GM19452 (cell line): ENCODE data around the gene POLR2F.
"Not testable (repeated sequence)": the region's sequence is repeated elsewhere in the genome, so short reads cannot be mapped to it uniquely, and the experiment has no call there.

Source experiments
- ATAC-seq: cut with Tn5 transposase; IDR thresholded peaks from one replicate; pipeline ENCODE4 v1.9.1; 2021; ENCODE audit not compliant: unreplicated experiment

The POLR2F gene

DNA sequence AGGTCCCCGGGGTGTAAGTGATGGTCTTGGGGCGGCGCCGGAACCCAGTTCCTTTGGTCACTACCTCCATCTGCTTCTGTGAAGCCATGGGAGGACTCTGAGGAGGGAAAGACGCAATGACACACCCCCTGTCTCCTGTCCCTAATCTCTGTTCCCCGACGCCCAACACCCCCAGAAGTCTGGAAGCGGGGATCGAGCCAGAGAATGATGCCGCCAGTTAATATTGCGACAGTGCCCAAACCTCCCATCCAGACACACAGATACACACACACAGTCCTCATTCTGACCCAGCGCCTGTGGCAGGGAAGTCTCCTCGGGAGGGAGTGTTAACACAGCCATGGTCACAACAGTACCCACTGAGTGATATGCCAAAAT lies 450 bp upstream of the POLR2F start:
- ATAC-seq, result no peak

GRCh38 chr22:37954686-37955085 lies 1.2 kb downstream of the POLR2F start:
- ATAC-seq, result no peak

DNA sequence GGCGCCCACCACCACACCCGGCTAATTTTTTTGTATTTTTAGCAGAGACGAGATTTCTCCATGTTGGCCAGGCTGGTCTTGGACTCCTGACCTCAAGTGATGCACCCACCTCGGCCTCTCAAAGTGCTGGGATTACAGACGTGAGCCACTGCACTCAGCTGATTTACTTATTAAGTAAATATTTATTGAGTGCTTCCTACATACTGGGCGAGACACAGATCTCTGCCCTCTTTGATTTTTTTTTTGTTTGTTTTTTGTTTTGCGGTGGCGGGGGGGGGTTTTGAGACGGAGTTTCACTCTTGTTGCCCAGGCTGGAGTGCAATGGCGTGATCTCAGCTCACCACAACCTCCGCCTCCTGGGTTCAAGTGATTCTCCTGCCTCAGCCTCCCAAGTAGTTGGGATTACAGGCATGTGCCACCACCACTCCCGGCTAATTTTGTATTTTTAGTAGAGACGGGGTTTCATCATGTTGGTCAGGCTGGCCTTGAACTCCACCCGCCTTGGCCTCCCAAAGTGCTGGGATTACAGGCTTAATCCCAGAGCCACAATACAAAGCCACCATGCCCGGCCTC lies 2.4 kb downstream of the POLR2F start:
- not testable (repeated sequence) for ATAC-seq

- ATAC-seq, result no peak
Observed at GRCh38 chr22:37957232-37957631, 3.7 kb downstream of the POLR2F start.

- no peak for ATAC-seq
Observed at GRCh38 chr22:37959231-37959825, 5.8 kb downstream of the POLR2F start.

DNA sequence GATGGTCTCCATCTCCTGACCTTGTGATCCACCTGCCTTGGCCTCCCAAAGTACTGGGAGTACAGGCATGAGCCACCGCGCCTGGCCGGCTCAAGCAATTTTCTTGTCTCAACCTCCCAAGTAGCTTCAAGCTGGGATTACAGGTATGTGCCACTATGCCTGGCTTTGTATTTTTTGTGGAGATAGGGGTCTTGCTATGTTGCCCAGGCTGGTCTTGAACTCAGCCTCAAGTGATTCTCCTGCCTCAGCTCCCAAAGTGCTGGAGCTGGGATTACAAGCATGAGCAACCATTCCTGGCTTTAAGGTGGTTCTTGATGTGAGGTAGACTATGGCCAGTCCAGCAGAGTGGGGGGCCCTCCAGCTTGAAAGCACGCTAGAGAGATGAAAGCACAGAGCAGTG lies 7.6 kb downstream of the POLR2F start:
- ATAC-seq, result no peak

DNA sequence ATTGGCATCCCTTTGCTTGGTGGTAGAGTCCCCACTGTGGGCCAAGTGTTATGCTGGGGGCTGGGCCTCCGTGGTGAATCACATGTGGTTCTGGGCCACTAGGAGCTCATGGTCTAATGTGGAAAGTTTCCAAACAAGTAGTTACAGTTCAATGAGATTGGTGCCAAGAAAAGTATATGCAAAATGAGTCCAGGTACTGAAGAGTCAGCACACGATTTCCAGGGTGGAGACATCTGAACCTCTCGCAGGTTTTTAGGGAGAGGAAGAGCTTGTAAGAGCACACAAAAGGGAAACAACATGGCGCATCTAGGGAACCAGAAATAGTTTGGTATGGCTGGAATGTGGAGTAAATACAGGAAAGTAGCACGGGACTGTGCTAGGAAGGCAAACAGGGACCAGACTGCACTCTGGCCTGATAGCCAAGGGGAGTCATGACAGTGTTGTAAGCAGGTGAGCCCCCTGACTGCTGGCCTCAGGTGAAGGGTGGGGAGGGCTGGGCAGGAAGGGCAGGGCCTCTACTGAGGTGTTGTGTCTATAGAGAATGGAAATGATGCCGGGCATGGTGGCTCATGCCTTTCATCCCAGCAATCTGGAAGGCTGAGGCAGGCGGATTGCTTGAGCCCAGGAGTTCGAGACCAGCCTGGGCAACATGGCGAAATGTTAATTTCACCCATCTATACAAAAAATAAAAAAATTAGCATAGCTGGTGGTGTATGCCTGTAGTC lies 12.6 kb downstream of the POLR2F start:
- ATAC-seq, result no peak

DNA sequence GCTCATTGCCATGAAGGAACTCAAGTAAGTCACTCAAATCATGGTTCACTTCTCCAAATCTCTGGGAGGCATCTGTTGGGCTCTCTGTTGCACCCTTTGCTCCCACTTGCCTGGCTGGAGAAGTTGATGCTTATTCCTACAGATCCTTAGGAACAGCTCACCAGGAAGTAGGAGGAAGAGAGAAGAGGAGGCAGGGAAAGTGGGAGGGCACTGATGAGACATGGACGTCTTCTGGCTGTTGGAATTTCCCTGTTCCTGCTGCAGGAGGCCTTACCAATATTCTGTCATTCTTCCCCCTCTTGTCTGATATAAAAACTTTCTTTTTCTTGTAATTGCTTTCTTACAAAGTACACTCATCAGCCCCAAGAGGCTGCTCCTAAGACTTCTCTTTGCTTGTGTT lies 13.6 kb downstream of the POLR2F start:
- ATAC-seq, result no peak

GRCh38 chr22:37967637-37968451 lies 14.3 kb downstream of the POLR2F start:
- ATAC-seq, result no peak

GRCh38 chr22:37968452-37969251 lies 15.2 kb downstream of the POLR2F start:
- no peak for ATAC-seq

- ATAC-seq, result no peak
Observed at GRCh38 chr22:37970864-37971263, 17.4 kb downstream of the POLR2F start.

DNA sequence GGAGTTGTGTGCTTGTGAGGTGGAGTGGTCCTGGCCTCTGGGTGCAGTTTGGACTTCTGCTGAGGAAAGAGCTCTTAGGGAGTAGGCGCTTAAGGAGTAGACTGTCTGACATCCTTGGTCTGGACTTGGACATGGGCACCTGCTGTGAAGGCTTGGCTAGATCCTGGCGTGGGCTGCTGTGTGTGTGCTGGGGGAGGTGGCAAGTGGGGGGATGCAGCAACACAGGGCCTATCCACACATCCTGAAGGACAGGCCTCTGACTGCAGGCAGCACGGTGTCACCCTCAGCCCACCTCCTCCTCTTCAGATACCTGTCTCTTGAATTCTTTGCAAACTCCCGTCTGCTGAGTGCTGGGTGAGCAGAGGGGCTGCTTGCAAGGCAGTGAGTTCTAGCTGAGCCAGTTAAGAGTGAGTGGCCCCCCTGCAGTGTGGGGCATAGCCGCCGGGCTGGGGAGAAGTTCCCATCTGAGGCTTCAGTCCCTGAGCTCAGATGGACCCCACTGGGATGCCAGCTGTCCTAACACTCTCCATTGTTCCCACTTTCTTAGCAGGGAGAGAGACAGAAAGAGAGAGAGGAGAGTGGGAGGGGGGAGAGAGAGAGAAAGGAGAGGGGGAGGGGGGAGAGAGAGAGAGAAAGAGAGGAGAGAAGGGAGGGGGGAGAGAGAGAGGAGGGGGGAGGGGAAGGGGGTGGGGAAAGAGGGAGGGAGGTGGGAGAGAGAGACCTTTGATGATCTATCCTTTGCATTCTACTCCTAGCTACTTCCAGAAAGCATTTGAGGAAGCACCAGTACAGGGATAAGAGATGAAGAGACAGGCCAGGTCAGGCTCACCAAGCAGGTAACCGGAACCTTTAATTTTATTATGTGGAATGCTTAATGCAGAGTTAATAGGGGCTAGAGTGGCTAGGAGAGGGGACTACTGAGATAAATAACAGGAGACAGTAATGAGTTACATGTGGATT lies 18.3 kb downstream of the POLR2F start:
- ATAC-seq, result no peak

DNA sequence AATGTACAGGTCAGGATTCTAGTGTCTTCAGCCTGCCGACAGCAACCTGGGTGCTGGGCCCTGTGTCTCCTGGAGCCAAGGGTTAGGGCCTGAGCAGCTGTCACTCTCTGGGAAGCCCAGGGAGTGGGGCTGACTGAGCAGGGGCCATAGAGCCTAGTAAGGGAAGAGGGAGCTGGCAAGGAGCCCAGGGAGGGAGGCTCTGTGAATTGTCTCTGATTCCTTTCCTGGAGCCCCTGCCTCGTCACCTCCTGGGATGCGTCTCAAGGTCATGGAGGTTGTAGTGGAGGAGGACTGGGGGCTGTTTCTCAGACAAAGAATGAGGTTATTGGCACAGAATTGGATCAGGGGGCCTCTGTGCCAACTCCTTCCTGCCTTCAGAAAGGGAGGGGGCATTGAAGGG lies 19.0 kb downstream of the POLR2F start:
- ATAC-seq, result no peak

GRCh38 chr22:37973271-37974170 lies 20.0 kb downstream of the POLR2F start:
- ATAC-seq, result no peak

DNA sequence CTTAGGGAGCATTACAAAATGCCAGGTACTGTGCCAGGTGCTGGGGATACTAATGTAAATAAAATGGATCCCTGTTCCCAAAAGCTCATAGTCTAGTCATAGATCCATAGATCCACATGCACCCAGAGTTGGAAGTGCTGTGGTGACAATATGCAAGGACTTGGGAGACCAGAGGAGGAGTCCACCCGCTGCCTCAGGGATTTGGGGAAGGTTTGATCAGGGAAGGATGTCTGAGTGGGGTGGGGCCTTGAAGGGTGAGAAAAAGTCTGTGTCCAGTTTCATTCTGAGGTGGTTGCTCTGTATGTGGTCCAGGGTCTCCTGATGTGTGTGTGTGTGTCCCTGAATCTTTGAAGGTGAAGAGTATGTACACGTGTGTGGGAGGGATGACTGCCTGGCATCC lies 21.7 kb downstream of the POLR2F start:
- no peak for ATAC-seq

DNA sequence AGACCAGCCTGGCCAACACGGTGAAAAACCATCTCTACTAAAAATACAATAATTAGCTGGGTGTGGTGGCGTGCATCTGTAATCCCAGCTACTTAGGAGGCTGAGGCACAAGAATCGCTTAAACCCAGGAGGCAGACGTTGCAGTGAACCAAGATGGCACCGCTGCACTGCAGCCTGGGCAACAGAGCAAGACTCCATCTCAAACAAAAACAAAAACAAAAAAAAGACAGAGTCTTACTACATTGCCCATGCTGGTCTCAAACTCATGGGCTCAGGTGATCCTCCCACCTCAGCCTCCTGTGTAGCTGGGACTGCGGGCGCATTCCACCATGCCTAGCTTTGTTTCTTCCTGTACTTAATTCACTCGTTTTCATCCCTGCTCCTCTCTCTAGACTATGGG lies 22.5 kb downstream of the POLR2F start:
- not testable (repeated sequence) for ATAC-seq

DNA sequence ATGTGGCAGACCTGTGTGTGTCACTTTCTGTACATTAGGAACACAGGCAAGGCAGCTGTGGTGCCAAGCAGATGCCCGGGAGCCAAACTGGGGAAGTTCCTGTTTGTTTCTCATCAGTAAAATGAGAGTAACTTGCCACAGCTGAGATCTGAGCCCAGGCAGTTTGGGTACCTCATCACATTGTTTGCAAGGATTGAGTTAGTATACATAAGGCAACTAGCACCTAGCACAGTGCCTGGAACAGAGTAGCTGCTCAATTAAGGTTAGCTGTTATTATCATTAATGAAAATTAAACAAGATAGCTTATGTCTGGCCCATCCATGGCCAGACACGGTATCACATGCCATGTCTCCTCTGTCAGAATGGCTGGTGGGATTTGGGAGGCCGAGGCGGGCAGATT lies 23.0 kb downstream of the POLR2F start:
- no peak for ATAC-seq

GRCh38 chr22:37979782-37980181 lies 26.3 kb downstream of the POLR2F start:
- no peak for ATAC-seq
